ENCODE measurements around the gene NUDT13.
A peak's percentile ranks its signal among the peaks of the same experiment; 100 is the strongest.
"Not testable (repeated sequence)": the region's sequence is repeated elsewhere in the genome, so short reads cannot be mapped to it uniquely, and the experiment has no call there.

The NUDT13 gene

GRCh38 chr10:73139251-73139650 is 29.0 kb downstream of the NUDT13 start:
- TF ChIP-seq CTCF (IDR thresholded peaks at IDR 0.05; ENCODE audit: low read depth, low read length, missing control alignments), result no peak
- no peak for DNase-seq (ENCODE audit: low read depth)

DNA sequence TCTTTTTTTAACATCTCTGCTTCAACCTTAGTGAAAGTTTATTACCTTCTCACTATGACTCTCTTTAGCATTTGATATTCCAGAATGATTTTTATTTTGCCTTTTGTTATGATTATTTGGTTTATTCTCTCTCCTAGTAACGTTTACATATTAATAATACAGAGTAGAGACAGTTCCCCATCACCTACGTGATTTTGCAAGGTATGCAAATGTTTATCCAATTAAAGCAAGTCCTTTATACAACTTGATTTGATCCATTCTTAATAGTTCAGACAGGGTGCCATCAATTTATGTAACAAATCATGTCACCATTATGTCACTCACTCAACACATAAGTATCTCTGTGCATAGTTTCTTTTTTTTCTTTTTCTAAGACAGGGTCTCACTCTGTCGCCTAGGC is 31.3 kb downstream of the NUDT13 start:
- no peak overlapping the region for H3K4me3 ChIP-seq (ENCODE audit: low read depth, low read length)
- TF ChIP-seq CTCF (IDR thresholded peaks at IDR 0.05; ENCODE audit: low read depth, low read length, missing control alignments), result no peak
- DNase-seq (ENCODE audit: low read depth), result no peak

More at GRCh38 chr10:73139251-73139650, 29.0 kb downstream of the NUDT13 start:
- no peak overlapping the region for H3K4me3 ChIP-seq (ENCODE audit: low read depth, low read length)

GRCh38 chr10:73150633-73151413 is 40.6 kb downstream of the NUDT13 start:
- H3K4me3 ChIP-seq (ENCODE audit: low read depth, low read length); DNase-seq (ENCODE audit: low read depth): not testable (repeated sequence)

GRCh38 chr10:73152009-73152408 is 41.8 kb downstream of the NUDT13 start:
- no peak for TF ChIP-seq CTCF (IDR thresholded peaks at IDR 0.05; ENCODE audit: low read depth, low read length, missing control alignments)
- DNase-seq (ENCODE audit: low read depth), result no peak
- H3K4me3 ChIP-seq (ENCODE audit: low read depth, low read length), result no peak overlapping the region

- DNase-seq (ENCODE audit: low read depth), result no peak
- no peak overlapping the region for H3K4me3 ChIP-seq (ENCODE audit: low read depth, low read length)
- no peak for TF ChIP-seq CTCF (IDR thresholded peaks at IDR 0.05; ENCODE audit: low read depth, low read length, missing control alignments)
Measured at GRCh38 chr10:73156054-73156453, 45.8 kb downstream of the NUDT13 start.

DNA sequence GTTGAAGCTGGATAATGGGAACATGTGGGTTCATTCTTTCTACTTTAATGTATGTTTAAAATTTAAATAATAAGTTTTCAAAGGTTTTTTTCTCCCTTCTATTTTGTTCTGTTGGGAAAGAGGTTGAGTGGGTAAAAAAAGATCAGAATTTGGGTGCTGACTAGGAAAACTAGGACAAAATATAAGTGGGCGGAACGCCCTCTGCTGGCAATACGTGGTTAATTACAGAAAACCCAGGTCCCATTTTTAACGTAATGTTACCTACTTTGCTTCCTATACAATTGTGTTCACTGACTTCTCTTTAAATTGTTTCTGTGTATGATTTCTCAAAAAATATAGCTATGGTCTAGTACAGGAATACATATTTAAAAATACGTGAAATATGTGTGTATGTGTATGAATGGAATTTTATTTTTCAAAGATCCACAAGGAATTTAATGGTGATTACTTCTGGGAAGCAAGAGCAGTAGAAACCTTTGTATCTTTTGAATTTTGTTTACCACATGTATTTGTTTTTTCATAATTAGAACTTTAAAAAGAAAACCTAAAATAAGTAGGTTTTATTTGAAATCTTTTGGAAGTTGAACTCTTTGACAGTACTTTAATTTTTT is 48.9 kb downstream of the NUDT13 start:
- TF ChIP-seq CTCF (IDR thresholded peaks at IDR 0.05; ENCODE audit: low read depth, low read length, missing control alignments), result peak; percentile 75
- H3K4me3 ChIP-seq (ENCODE audit: low read depth, low read length), result no peak overlapping the region
- no peak for DNase-seq (ENCODE audit: low read depth)

DNA sequence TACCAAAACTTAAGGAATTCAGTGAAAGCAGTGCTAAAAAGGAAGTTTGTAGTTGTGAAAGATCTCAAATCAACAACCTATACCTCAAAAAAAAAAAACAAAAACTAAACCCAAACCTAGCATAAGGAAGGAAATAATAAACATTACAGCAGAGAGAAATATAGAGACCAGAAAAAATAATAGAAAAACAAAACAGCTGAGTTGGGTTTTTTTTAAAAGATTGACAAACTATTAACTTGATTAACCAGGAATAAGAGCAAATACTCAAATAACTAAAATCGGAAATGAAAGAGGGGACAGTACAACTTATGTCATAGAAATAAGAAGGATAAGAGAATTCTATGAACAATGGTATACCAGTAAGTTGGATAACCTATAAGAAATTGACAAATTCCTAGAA is 50.8 kb downstream of the NUDT13 start:
- DNase-seq (ENCODE audit: low read depth), result no peak
- H3K4me3 ChIP-seq (ENCODE audit: low read depth, low read length), result no peak overlapping the region
- no peak for TF ChIP-seq CTCF (IDR thresholded peaks at IDR 0.05; ENCODE audit: low read depth, low read length, missing control alignments)
